Astrocyte (in vitro differentiated cells and primary cell): ENCODE results near the gene PRKAA2.

Experiments used
- EZH2 ChIP-seq: IDR thresholded peaks from 2 replicates; pipeline ENCODE4 v1.6.1; 2012; ENCODE audit warnings: mild to moderate bottlenecking, low read length, inconsistent platforms; ENCODE audit not compliant: insufficient read depth
- TF ChIP-seq, protein P1 (sequence below): IDR thresholded peaks from 2 replicates; pipeline ENCODE4 v1.5.1; 2011; ENCODE audit warnings: low read depth, mild to moderate bottlenecking, inconsistent platforms, low read length, moderate library complexity; ENCODE audit not compliant: insufficient read depth

DNA sequence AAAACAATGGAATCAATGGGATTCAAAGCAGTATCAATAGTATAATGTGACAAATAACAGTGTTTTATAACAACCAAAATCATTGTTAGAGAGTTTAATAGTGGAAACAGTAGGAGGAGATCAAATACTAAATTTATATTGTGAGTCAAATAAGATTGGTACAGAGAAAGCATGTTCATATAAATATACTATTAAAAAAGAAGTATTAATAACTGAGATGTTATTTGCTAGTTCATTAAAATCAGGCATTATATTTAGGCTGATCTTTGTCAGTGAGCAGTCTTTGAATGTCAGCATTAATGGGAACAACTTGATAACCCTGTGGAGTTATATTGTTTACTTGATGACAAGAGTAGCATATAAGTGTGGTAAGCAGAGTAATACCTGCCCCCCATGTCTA lies 30.6 kb downstream of the PRKAA2 start:
- TF ChIP-seq, protein P1, sequence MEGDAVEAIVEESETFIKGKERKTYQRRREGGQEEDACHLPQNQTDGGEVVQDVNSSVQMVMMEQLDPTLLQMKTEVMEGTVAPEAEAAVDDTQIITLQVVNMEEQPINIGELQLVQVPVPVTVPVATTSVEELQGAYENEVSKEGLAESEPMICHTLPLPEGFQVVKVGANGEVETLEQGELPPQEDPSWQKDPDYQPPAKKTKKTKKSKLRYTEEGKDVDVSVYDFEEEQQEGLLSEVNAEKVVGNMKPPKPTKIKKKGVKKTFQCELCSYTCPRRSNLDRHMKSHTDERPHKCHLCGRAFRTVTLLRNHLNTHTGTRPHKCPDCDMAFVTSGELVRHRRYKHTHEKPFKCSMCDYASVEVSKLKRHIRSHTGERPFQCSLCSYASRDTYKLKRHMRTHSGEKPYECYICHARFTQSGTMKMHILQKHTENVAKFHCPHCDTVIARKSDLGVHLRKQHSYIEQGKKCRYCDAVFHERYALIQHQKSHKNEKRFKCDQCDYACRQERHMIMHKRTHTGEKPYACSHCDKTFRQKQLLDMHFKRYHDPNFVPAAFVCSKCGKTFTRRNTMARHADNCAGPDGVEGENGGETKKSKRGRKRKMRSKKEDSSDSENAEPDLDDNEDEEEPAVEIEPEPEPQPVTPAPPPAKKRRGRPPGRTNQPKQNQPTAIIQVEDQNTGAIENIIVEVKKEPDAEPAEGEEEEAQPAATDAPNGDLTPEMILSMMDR, result no peak
- TF ChIP-seq EZH2, result no peak
